Adrenal gland (tissue), 12 donors: ENCODE measurements around the gene USB1. TPM values are rescaled to one million over a fixed set of nuclear protein-coding genes. Genes with fewer than 3 reads are reported as not detected.

Experiments
- DNase-seq, 7 donors: peaks; one replicate each; pipeline ENCODE4 v3.0.0-alpha.2; 2019 to 2020
- H3K27ac ChIP-seq, 5 donors: fragments of 200-600 bp; sonication (generic) in 4 of 5; 1 replicate in 3 of 5; 2 replicates in 2 of 5; pipeline versions ENCODE4 v1.5.1 to v1.8.0; 2016 to 2020; ENCODE audit warnings: mild to moderate bottlenecking in 1 of 5
- H3K27me3 ChIP-seq: fragments of 200-600 bp; 2 replicates; pipeline ENCODE4 v1.8.0; 2021
- H3K36me3 ChIP-seq, 2 donors: fragments of 200-600 bp; replicated peaks in 1 of 2; 1 replicate in 1 of 2; 2 replicates in 1 of 2; pipeline versions ENCODE4 v1.5.1 to v1.8.0; 2018 to 2022
- H3K4me1 ChIP-seq, 2 donors: fragments of 200-600 bp; replicated peaks in 1 of 2; 1 replicate in 1 of 2; 2 replicates in 1 of 2; pipeline versions ENCODE4 v1.5.1 to v1.8.0; 2018 to 2021
- H3K4me3 ChIP-seq, 4 donors: fragments of 200-600 bp; sonication (generic) in 3 of 4; one replicate each; pipeline ENCODE4 v1.5.1; 2016 to 2018
- H3K9me3 ChIP-seq, 3 donors: fragments of 200-600 bp; sonication (generic) in 1 of 3; replicated peaks in 1 of 3; 1 replicate in 2 of 3; 2 replicates in 1 of 3; pipeline versions ENCODE4 v1.5.1 to v1.8.0; 2016 to 2021
- CTCF ChIP-seq, 6 experiments: fragments of 450-650 bp in 4 of 6; fragments of 200-600 bp in 2 of 6; sonication (generic) in 1 of 6; IDR thresholded peaks; 1 replicate in 5 of 6; 2 replicates in 1 of 6; pipeline versions ENCODE4 v1.5.1 to v1.8.0; 2016 to 2021; ENCODE audit warnings: antibody characterized with exemption in 6 of 6, mild to moderate bottlenecking in 2 of 6, moderate library complexity in 1 of 6
- POLR2A ChIP-seq, 2 donors: fragments of 450-650 bp; IDR thresholded peaks; one replicate each; pipeline ENCODE4 v1.6.1; 2017; ENCODE audit warnings: antibody characterized with exemption in 2 of 2, mild to moderate bottlenecking in 2 of 2, moderate library complexity in 1 of 2
- WGBS, 4 donors: extraction: QIAGEN DNeasy Blood & Tissue Kit in 2 of 4; methylation state at CpG; one replicate each; pipeline versions ENCODE4 v1.1.5 to v1.1.7; 2013 to 2017; 5-methylcytosine and 5-hydroxymethylcytosine counted together
- intact Hi-C, 2 donors: fragments of 100-400 bp; cut with DNase I; formaldehyde crosslinking; loops; one replicate each; pipeline versions ENCODE4 v1.14.1 to v1.15.0; 2022 to 2023
- polyA plus RNA-seq, 3 donors: library from polyadenylated mRNA; stranded (reverse); fragments of 200-250 nt in 2 of 3; fragments of 350-450 nt in 1 of 3; fragmentation: Illumina TruSeq in 1 of 3; extraction: RNeasy Lipid Tissue Mini Kit (QIAGEN cat#74804) in 1 of 3; gene quantifications; one replicate each; pipeline ENCODE4 v1.2.3, GENCODE V29; 2013 to 2014
- total RNA-seq, 9 donors: library from RNA; depleted of rRNA in 4 of 9; stranded (reverse); fragments of >200 nt in 4 of 9; fragments of 120-200 nt in 1 of 9; fragmentation: NEBNext Ultra II Directional in 1 of 9; extraction: Animal tissue kit (Norgen Biotek cat#: 25700) in 1 of 9; gene quantifications; one replicate each; pipeline versions ENCODE4 v1.1.0 to v1.2.4, GENCODE V29; 2013 to 2023
- donor health status: healthy with polysubstance abuse.
- donor health status: Bipolar disorder and iron deficiency.
- donor health status: DM: yes; HTN: yes; CAD: no.
- donor health status: DM: no; HTN: no; CAD: no.
- donor health status: DM: no; HTN: no; CAD: no.
- donor health status: DM: yes; HTN: yes; CAD: no.

The USB1 gene
- total and polyA plus RNA-seq, 12 donors, result 26.9 to 273 (median 48.3) TPM

DNA sequence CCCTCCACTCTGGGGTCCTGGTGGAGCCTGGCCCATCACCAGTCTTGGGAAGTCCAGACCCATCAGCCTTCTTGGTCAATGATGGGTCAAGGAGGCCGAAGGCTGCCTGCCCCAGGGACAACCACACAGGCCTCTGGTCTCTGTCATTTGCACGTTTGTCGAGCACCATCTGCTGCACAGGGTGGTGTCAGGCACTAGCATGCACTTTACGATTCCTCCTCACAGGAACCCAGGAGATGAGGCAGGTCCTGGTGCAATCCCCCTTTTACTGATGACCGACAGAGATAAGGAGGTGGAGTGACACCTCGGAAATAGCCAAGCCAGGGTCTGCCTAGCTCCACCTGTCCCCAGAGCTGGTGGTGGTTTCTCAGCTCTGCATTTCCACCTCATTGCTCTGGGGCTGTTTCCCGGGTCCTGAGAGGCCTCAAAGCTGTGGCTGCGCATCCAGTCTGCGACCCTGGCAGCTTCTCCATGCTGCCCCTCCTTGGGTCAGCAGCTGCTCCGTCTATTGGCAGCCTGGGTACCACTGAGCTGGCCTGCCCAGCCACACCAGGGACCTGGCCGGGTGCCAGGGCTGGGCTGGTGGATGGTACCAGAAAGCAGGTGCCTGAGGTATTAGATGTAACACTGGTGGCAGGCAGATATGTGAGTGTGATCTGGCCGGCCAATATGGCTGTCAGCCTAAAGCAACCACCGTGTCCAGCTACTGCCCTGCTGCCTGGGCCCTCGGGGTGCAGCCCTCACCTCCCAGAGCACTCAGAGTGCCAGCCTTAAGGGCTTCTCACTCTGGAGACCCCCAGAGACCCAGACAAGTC is 34.4 kb downstream of the USB1 start:
- Histone ChIP-seq H3K4me1 (peaks cover 0 to 27% of the 10 kb centered on the region in 2 donors), H3K27me3 (no peaks in the 10 kb centered on the region), H3K4me3 (no peak overlapping the region), H3K36me3 (no peaks in the 10 kb centered on the region), H3K9me3 (no peaks in the 10 kb centered on the region), H3K27ac (no peak overlapping the region)
- no peak for DNase-seq
- no peak for TF ChIP-seq CTCF (IDR thresholded peaks at IDR 0.05)
- no peak for TF ChIP-seq POLR2A (IDR thresholded peaks at IDR 0.05)
- WGBS, 4 donors, result 82 to 100% (median 87%) methylated on average over 1 to 14 of the region's 14 CpGs
- intact Hi-C loops, result no loop called here

- Histone ChIP-seq H3K4me1 (peaks cover 0 to 18% of the 10 kb centered on the region in 2 donors), H3K9me3 (no peaks in the 10 kb centered on the region), H3K27me3 (no peaks in the 10 kb centered on the region), H3K36me3 (no peaks in the 10 kb centered on the region), H3K27ac (no peak overlapping the region), H3K4me3 (no peak overlapping the region)
- no peak for TF ChIP-seq POLR2A (IDR thresholded peaks at IDR 0.05)
- TF ChIP-seq CTCF (IDR thresholded peaks at IDR 0.05), result no peak
- no peak for DNase-seq
- 95 to 97% (median 96%) methylated on average over 6 of the region's 6 CpGs for WGBS, 4 donors
- intact Hi-C loops, result no loop called here
Observed at GRCh38 chr16:58036943-58037342, 35.7 kb downstream of the USB1 start.

DNA sequence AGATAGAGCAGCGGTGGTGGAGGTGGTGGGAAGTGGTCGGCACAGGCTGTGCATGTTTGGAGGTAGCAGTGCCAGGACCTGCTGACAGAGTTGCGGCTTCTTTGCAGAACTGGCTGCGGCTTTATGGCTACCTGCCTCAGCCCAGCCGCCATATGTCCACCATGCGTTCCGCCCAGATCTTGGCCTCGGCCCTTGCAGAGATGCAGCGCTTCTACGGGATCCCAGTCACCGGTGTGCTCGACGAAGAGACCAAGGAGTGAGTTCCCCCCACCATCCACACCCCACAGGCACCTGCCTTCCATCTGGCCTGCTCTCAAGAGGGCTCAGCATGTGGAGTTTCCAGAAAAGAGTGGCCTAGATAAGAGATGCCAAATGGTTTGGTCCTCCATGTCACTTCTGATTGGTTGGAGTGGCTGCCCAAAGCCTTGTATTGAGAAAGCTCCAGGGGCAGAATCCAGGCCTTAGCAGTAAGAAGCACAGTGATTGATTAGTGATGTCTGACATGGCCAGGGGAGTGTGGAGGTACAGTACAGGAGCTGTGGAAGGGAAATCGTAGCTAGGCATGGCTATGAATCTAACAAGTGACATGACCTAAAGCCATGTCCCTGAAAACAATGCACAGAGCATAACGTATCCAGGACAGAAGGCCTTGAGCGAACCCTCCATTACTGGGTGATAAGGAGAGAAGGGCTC is 36.3 kb downstream of the USB1 start:
- peaks cover 0 to 13% of the 10 kb centered on the region in 2 donors for H3K4me1 ChIP-seq
- H3K9me3 ChIP-seq, result no peaks in the 10 kb centered on the region
- no peaks in the 10 kb centered on the region for H3K27me3 ChIP-seq
- peaks cover 0 to 3% of the 10 kb centered on the region in 2 donors for H3K36me3 ChIP-seq
- no peak overlapping the region for H3K27ac ChIP-seq
- 92 to 95% (median 93%) methylated on average over 12 to 16 of the region's 16 CpGs for WGBS, 4 donors
- no peak for DNase-seq
- TF ChIP-seq POLR2A (IDR thresholded peaks at IDR 0.05), result no peak
- TF ChIP-seq CTCF (IDR thresholded peaks at IDR 0.05), result no peak
- intact Hi-C loops, result no loop called here
- H3K4me3 ChIP-seq, result no peak overlapping the region

DNA sequence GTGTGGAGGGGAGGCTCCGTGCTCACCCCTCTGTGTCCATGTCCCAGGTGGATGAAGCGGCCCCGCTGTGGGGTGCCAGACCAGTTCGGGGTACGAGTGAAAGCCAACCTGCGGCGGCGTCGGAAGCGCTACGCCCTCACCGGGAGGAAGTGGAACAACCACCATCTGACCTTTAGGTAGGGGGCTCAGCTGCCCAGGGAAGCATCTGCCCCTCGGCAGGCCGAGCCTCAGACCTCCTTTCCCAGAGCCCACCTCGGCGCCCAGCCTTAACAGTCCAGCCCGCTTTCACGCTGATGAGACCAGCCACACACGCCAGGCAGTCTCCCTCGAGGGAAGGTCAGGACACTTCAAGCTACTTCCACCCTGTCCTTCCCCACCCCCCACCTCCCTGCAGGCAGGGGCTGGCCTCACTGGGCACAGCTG is 37.0 kb downstream of the USB1 start:
- Histone ChIP-seq H3K4me1 (peaks cover 0 to 5% of the 10 kb centered on the region in 2 donors), H3K27me3 (no peaks in the 10 kb centered on the region), H3K4me3 (no peak overlapping the region), H3K36me3 (peaks cover 0 to 3% of the 10 kb centered on the region in 2 donors), H3K9me3 (no peaks in the 10 kb centered on the region), H3K27ac (no peak overlapping the region)
- WGBS, 4 donors, result 91 to 96% (median 93%) methylated on average over 12 to 20 of the region's 20 CpGs
- TF ChIP-seq CTCF (IDR thresholded peaks at IDR 0.05) (no peak), POLR2A (IDR thresholded peaks at IDR 0.05) (no peak)
- intact Hi-C loops, result no loop called here
- DNase-seq, result no peak
